LoVo (cell line): ENCODE measurements around the gene BTBD7.
A peak's percentile ranks its signal among the peaks of the same experiment; 100 is the strongest.
"Not testable (repeated sequence)": the region's sequence is repeated elsewhere in the genome, so short reads cannot be mapped to it uniquely, and the experiment has no call there.

Experiments used
- DNase-seq: peaks from one replicate; pipeline ENCODE4 v3.0.0-alpha.2; 2016; ENCODE audit warnings: low spot score

The BTBD7 gene

GRCh38 chr14:93246534-93246933 is 86.3 kb downstream of the BTBD7 start:
- DNase-seq: no peak

DNA sequence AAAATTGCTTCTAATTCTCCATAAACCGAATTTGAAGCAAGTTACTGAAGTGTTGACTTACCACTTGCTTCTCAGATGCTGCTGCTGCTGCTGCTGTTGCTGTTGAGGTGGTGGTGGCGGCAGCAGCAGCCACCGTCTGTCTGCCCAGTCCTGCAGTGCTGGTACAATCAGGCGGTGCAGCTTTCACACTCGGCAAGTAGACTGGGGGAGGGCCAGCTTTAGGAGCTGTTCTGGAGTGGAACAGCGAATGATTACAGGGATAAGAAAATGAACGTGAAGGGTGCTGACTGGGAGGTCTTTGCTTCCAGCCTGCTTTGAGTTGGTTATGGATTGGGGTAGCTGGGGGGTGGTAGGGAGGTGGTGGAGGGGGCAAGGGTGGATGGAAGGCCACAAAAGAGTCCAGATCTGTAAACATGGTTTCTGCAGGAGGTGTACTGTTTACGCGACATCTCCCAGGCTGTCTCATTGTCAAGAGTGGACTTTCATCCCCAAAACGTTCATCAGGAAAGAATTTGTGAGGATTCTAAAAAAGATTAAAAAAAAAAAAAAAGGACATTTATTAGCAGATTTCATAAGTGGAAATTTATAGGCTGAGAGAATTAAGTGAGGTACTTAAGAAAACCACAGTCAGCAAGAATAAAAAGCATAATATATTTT is 86.9 kb downstream of the BTBD7 start:
- DNase-seq: no peak

DNA sequence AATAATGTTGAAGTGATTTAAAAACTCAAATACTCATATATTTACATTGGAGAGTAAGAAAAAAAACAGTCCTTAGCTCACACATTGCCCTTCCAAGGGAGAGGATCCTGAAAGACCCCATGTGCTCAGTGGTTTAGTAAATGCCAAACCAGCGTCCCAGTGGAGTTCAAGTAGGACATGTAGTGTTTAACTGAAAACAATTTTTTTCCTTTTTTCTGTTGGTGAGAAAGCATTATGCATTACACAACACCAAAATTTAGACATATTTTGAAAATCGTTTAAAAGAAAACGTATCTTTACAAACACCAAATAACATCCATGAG is 92.2 kb downstream of the BTBD7 start:
- no peak for DNase-seq

DNA sequence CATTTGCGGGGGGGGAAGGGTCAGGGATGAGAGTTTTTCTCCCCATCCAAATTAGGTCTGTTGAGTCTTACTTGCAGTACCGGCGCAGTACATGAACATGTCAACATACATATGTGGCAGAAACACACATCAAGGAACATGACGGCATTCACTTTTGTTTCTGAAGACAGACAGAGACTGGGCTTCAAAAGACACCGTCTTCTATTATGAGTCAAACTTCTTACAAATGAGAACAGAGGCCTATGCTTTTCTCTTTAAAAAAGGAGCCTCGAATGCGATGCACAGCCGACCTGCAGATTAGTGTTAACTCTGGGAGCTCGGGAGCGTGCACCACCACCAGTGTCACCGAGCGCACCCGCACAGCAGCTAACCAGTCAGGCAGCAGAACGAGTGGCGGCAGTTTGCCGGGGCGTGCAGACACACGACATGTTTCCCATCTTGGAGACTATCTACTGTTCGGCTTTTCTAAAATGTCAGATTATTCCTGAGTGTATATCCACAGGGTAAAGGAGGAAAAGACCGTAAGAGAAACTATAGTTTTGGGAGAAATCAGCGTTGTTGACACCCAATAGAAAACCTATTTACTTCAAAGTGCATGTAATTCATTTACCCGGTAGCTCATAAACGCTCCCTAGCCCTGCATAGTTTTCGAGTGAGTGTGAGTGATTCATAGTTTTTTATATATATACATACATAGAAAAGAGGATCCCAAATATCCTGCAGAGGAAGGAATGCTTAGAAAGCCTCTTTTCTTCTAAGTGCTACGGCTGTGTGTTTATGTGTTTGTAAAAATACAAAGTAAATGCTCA is 92.8 kb downstream of the BTBD7 start:
- DNase-seq: peak; percentile 84

- DNase-seq: no peak
Measured at GRCh38 chr14:93234798-93235197, 98.0 kb downstream of the BTBD7 start.

- DNase-seq: not testable (repeated sequence)
Measured at GRCh38 chr14:93233078-93233477, 99.8 kb downstream of the BTBD7 start.

- no peak for DNase-seq
Measured at GRCh38 chr14:93232159-93232558, 100.7 kb downstream of the BTBD7 start.

GRCh38 chr14:93231129-93231979 is 101.5 kb downstream of the BTBD7 start:
- no peak for DNase-seq

GRCh38 chr14:93230539-93230938 is 102.3 kb downstream of the BTBD7 start:
- no peak for DNase-seq

DNA sequence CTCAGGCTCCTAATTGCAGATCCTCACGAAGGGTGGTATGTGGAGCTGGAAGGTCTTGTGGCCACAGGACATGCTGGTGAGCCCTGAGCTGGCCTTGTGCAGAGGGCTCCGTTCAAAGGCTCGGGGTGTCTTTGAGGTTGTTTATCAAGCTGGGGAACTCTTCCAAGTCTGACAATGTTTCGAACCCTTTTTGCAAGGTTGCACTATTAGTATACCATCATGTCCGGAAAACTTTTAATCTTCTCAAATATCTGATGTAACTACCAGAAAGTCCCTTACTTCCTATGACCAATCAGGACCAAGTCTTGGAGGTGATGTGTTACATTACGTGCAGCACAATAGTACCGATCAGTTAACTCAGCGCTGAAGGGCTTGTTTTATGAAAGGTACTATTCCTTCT is 104.3 kb downstream of the BTBD7 start:
- DNase-seq: no peak

GRCh38 chr14:93223565-93223964 is 109.3 kb downstream of the BTBD7 start:
- DNase-seq: no peak

GRCh38 chr14:93220509-93220908 is 112.3 kb downstream of the BTBD7 start:
- DNase-seq: no peak

DNA sequence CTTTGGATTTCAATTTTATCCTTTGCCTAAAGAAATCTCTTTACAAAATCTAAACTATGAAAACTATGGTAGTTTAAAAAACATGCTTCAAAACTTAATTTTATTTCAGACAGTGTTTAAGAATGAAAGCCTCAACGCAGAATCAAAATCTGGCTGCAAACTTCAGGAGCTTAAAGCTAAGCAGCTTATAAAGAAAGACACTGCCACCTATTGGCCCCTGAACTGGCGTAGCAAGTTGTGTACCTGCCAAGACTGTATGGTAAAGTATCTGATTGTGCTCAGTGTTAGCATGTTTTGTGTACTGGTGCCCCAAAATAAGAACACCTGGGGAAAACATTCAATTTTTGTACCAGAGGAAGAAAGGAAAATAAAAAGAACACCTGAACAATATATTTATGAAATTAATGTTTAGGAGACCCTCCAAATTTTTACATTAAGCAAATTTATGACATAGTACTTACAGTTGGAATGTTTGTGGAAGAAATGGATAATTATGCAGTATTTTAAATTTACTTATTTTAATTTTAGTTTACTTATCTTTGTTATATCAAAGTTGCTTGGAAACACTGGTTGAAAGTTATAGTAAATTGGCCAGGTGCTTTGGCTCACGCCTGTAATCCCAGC is 113.6 kb downstream of the BTBD7 start:
- peak; percentile 45 for DNase-seq

DNA sequence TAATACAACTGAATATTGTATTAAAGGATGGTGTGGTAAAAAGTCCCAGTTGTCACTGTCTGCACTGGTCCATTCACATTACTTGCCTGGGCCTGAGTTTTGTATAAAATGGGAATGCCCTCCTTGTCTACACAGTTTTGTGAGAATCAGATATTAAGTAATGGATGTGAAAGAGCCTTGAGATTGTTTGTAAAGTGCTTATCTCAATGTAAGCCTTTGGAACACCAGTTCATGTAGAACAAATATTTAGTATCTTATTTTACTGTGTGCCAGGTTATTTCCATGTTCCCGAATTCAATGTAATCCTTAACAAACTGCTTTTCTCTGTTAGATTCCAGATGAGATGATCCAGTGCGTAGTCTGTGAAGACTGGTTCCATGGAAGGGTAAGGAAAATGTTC is 118.2 kb downstream of the BTBD7 start:
- no peak for DNase-seq

DNA sequence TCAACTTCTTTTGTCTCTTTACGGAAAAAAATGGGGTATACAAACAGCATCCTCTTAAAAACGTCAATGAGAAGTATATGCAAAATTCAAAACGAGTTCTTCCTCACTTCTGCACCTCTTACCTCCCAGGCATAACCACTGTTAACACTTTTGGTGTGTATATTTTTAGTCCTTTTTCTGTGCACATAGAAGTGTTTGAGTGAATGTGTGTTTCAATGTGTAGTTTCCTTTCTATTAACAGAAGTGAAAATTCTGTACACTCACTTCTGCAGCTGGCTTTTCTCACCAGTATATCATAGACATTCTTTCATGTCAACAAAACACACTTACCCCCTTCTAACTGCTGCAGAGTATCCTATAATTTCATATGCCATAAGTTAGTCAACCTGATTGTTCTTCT is 120.4 kb downstream of the BTBD7 start:
- no peak for DNase-seq

DNA sequence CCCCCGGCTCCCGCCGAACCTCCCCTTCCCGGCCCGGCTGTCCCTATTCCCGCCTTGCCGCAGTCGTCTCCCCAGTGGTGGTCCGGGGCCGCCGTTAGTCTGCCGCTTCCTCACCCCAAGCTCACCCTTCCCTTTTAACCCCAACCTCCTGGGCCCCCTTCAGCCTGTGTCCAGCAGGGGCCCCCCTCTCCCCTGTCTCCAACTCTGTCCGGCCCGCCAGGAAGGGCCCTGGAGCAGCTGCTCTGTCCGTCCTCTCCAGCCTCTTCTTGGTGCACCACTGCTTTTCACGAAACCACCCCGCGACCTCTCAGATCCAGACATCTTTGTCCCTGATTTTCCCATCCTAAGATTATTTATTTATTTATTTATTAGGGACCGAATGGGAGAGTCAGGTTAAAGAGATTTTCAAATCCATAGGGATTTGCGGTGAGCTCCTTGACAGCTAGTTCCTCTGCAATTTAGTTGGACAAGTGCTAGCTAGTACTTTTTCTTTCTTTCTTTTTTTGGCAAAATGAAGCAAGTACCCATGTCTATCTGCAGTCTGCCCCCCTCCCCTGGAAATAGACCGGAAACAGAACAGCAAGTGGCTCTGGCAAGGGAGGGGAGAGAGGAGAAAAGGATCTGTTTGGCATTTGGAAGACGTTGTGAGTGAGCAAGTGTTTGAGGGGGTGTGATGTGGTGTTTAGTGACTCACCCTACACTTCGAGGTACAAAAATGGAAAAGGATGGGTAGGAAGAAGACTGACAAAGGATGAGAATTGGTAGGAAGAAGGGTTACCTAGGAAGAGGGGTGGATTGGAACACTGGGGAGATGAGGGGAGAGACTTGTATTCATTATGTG is 125.1 kb downstream of the BTBD7 start:
- DNase-seq: peak; percentile 43

DNA sequence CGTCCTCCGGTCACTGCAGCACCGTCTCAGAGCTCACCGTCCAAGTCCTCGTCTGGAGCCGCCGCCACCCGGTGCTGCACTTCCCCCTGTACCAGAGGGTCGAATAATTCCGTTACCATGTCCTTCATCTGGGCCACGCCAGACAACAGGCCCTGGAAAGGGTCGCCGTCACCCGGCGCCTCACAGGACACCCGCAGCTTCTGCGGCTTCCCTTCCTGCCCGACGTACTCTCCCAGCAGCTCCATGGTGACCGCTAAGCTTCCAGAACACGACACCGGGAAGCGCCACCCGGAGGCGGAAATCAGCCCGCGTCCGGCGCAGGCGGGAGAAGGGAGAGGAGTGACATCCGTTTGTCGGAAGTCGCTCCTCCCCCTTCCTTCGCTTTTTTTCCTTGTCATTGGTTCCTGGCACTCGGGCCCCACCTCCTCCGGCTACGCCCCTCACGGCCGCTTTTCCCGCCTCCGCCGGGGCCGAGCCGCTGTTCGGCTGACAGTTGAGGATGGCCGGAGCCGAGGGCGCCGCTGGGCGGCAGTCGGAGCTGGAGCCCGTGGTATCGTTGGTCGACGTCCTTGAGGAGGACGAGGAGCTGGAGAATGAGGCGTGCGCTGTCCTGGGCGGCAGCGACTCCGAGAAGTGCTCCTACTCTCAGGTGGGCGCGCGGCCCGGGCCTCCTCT is 125.9 kb downstream of the BTBD7 start, which contains the start of the genes GON7 and UBR7:
Gene GON7 (minus strand): TSS at position 273 of the 675 bp plus-strand sequence. CDS start 28 bp downstream, at position 245.
Gene UBR7 (plus strand): TSS at position 464 of the 675 bp plus-strand sequence. CDS start 36 bp downstream, at position 500.
- DNase-seq: peak; percentile 97

- DNase-seq: no peak
Measured at GRCh38 chr14:93201155-93201704, 131.6 kb downstream of the BTBD7 start.

DNA sequence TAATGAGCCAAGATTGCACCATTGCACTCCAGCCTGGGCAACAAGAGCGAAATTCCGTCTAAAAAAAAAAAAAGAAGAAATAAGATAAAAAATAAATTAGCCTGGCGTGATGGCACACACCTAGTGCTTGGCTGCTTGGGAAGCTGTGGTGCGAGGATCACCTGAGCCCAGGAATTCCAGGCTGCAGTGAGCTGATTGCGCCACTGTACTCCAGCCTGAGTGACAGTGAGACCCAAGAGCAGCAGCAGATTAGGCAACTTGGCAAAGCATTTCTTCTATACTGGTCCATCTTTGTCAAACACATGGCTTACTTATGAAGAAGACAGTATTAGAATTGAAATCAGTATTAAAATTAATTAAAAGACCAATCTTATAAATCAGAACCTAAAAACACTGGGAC is 132.3 kb downstream of the BTBD7 start:
- no peak for DNase-seq

DNA sequence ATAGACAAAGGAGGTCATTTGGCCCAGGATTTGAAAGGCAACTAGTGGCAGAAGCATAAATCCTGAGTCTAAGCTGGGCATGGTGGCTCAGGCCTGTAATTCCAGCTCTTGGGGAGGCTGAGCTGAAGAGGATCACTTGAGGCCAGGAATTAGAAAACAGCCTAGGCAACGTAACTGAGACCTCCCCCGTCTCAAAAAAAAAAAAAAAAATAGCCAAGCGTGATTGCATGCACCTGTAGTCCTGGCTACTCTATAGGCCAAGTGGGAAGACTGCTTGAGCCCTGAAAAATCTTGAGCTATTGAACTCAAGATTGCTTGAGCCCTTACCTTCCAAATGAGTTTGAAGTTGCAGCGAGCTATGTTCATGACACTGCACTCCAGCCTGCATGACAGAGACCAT is 133.8 kb downstream of the BTBD7 start:
- no peak for DNase-seq
